HG02642 (cell line): Measurements from ENCODE around the gene ISM2.
"Not testable (repeated sequence)": the region's sequence is repeated elsewhere in the genome, so short reads cannot be mapped to it uniquely, and the experiment has no call there.

Experiments
- ATAC-seq: cut with Tn5 transposase; IDR thresholded peaks from one replicate; pipeline ENCODE4 v1.9.1; 2021; ENCODE audit warnings: mild to moderate bottlenecking; ENCODE audit not compliant: unreplicated experiment, poor library complexity

The ISM2 gene

DNA sequence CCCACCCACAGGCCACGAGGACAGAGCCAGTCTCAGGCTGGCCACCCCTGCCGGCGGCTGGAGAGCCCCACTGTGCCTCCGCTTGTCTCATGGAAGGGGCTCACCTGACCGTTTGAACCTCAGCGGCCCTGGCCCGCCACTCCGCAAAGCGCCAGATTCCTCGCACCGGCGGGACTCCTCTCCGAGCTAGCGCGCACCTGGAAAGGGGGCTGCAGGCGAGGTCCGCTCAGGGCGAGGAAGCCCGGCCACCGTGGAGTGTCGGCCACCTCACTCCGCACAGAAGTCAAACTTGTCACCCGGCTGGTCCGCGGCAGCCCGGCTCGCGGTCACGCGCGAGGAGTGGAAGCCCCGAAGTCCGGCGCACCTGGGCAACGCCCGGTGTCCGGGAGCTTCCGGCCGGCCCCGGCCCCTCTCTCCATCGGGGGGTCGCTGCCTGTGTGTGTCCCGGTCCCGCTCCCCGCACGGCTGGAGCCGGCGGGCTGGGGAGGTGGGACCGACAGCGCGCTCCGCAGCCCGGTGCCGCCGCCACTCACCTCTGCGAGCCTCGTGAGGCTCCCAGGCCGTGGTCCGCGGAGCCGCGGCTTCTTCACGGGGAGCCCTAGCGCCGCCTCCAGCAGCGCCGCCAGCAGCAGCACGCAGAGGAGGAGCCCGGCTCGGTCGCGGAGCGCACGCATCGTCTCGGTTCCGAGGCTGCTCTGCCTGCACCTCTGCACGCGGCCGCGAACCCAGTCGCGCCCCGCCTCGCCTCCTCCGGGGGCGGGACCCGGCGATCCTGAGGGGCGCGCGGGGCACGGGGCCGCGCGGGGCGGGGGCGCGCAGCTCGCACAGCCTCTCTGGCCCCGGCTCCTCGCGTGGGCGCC lies at the start of gene ISM2:
Gene ISM2 (minus strand): TSS at position 697 of the 860 bp plus-strand sequence. CDS start 23 bp downstream, at position 674.
- peak; percentile 65 for ATAC-seq

- ATAC-seq = no peak
Observed at GRCh38 chr14:77547512-77548180, 49.0 kb upstream of the ISM2 start.

DNA sequence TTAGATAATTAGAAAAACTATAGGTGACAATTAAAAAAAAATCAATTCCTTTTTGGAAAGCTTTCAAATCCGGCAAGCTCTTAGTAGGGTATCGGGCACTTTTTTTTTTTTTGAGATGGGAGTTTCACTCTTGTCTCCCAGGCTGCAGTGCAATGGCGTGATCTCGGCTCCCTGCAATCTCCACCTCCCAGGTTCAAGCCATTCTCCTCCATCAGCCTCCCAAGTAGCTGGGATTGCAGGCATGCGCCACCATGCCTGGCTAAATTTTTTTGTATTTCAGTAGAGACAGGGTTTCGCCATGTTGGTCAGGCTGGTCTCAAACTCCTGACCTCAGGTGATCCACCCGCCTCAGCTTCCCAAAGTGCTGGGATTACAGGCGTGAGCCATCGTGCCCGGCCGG lies 46.6 kb upstream of the ISM2 start:
- ATAC-seq = not testable (repeated sequence)

- no peak for ATAC-seq
Observed at GRCh38 chr14:77544571-77544970, 46.0 kb upstream of the ISM2 start.

DNA sequence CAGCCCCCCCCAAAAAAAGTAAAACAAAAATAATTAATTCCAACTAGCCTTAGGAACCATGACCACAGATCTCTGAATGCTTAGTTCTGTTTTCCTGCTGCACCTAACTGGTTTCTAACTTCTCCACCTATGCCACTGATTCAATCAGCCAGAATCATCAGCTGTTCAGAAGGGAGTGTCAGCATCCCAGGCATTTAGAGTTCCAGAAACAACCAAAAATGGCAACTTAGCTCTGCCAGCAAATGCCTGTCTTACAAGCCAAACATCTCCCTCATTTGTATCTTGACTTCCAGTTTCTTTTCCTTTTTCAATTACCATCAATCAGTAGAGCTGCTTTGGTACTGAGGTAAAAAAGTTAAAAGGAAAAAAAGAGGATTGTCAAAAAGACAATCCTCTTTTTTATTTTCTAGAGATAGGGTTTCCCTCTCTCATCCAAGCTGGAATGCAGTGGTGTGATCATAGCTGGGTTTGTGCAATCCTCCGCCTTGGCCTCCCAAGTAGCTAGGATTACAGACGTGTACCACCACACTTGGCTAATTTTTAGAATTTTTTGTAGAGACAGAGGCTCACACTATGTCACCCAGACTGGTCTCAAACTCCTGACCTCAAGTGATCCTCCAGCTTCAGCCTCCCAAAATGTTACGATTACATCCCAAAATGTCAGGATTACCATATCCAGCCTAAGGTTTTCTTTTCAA lies 45.2 kb upstream of the ISM2 start:
- ATAC-seq = no peak

DNA sequence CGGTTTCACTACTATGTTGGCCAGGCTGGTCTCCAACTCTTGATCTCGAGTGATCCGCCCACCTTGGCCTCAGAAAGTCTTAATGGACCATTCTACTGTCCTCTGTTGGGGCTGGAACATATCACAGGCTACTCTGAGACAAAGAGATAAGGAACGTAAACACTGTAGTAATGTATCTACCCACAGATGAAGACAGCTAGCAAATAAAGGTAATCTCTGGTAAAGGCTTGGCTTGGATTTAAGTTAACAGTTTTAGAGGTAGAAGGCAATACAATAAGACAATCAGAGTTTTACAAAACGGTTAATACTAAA lies 44.6 kb upstream of the ISM2 start:
- ATAC-seq = no peak

DNA sequence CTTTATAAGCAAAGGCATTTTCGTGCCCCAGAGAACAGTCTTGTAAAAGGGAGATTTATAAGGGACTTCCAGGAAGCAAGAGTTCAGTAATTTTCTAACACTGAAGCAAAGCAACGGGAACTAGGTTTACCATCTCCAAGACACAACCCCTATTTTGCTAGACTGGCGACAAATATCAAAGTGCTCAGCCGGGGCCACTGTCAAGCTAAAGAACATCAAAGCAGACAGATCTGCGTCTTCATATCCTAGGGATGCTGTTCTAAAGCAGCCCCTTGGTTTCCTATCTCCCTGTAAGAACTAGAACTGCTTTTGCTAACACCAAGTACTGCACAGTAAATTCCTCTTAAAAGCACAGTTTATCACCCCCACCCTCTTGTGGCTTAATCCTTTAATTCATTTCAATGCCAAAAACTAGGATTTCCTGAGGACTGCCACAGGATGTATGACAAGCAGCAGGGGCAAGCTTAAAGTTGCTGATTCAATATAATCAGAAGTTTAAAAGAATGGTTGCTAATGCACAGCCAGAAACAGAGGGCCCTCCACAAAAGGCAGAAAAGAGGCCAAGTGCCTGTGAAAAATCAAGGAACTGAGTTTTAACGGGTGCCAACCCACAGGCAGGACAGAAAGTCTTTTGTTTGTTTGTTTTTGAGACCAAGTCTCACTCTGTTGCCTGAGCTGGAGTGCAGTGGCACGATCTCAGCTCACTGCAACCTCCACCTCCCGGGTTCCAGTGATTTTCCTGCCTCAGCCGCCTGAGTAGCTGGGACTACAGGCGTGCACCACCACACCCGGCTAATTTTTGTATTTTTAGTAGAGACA lies 44.0 kb upstream of the ISM2 start:
- no peak for ATAC-seq

DNA sequence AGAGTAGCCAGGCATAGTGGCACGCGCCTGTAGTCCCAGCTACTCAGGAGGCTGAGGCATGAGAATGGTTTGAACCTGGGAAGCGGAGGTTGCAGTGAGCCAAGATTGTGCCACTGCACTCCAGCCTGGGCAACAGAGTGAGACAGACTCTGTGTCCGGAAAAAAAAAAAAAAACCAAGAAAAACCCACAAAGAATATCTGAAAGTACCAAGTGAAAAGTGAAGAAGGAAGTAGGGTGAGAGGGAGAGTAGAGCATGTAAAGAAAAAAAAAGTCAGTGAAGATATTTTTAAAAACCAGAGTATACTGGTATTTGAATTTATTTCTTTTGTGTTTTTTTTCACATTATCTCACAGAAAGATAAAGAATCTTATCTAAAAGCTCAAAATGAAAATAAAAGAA lies 43.3 kb upstream of the ISM2 start:
- peak; percentile 77 for ATAC-seq

GRCh38 chr14:77536951-77537350 lies 38.3 kb upstream of the ISM2 start:
- not testable (repeated sequence) for ATAC-seq

DNA sequence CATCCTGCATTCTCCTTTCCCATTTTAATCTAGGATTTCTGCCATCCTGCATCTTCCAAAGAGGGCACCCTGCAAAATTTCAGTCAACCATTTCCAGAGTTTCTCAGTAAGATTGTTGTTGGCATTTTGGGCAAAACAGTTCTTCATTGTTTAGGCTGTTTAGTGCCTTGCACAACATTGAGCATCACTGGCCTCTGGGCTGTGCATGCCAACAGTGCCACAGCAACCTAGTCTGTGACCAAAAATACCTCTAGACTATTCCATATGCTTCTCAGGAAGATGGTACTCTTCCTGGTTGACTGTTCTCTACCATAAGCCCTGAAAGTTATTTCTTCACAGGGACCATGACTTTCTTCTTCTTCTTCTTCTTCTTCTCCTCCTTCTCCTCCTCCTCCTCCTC lies 32.5 kb upstream of the ISM2 start:
- ATAC-seq = no peak

DNA sequence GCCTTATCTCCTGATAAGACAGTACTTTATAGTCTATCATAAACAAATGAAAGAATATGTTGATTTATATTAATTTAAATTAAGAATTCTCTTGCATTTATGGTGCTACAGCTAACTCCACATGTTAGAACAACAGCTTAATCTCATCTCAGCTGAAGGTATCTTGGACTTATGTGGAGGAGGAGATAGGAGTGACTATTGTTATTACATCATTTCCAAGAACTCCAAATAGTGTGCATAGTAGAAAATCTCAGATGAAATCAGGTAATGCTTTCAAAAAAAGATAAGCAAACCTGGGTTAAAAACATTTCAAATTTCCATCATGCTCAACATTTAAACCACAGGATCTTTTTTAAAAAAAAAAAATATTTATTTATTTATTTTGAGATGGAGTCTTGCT lies 31.3 kb upstream of the ISM2 start:
- ATAC-seq = no peak

DNA sequence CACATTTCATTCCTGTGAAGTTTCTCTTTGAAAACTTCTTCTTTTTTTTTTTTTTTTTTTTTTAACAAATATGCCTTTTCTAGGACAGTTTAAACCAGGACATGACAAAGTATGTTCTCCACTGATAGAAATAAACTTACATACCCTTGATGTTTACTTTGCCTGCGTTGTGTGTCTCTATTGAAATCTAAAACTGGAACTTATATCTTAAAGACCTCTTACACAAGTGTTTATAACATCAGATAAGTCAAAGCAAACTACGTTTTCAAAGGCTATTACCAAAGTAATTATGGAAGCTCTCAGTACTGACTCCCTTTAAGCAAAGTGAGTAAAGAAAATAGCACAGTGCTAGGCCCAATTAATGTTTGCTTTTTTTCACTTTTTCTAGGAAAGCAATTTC lies 30.6 kb upstream of the ISM2 start:
- ATAC-seq = no peak

DNA sequence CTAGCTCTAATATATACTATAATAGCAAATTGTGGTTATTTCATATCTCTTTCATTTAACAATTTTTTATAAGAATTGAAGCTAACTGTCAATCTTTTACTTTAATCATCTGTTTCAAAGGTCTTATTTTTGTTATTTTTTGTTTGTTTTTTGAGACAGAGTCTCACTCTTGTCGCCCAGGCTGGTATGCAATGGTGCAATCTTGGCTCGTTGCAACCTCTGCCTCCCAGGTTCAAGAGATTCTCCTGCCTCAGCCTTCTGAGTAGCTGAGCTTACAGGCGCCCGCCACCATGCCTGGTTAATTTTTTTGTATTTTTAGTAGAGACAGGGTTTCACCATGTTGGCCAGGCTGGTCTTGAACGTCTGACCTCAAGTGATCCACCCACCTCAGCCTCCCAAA lies 30.1 kb upstream of the ISM2 start:
- ATAC-seq = not testable (repeated sequence)

- ATAC-seq = no peak
Observed at GRCh38 chr14:77526266-77526665, 27.6 kb upstream of the ISM2 start.

DNA sequence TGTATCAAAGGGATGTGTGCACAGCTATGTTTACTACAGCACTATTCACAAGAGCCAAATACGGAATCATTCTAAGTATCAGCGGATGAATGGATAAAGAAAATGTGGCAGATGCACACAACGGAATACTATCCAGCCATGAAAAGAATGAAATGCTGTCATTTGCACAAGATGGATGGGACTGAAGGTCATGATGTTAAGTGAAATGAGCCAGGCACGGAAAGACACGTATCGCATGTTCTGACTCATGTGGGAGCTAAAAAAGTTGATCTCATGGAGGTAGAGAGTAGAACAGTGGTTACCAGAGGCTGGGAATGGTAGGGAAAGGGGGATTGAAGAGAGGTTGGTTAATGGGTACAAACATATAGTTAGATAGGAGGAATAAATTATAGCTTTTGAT lies 25.9 kb upstream of the ISM2 start:
- ATAC-seq = no peak

GRCh38 chr14:77523109-77523508 lies 24.5 kb upstream of the ISM2 start:
- ATAC-seq = no peak

GRCh38 chr14:77520555-77520954 lies 21.9 kb upstream of the ISM2 start:
- no peak for ATAC-seq

- no peak for ATAC-seq
Observed at GRCh38 chr14:77516126-77516525, 17.5 kb upstream of the ISM2 start.

GRCh38 chr14:77511486-77512162 lies 13.0 kb upstream of the ISM2 start:
- ATAC-seq = no peak

DNA sequence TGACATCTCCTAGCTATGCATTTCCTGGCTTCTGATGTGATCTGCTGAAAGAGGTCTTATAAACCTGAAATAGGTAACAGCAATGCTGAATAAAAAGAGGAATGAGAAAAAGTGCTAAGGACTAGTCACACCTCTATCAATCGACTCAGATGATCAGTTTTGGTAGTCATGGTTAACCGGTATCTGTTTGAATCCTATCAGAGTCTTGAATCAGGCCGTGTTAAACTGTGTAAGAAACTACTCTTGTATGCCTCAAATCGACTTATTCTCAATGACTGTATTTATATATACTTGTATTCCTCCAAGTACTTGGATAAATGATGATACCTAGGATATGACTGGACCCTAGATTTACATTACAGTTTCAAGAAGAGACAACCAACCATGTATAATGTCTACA lies 10.8 kb upstream of the ISM2 start:
- no peak for ATAC-seq
